ENCODE measurements around the gene SPATA31D4.

Gene SPATA31D4

GRCh38 chr9:81964218-81965171 lies 36.3 kb downstream of the SPATA31D4 start:
- H3K36me3 ChIP-seq (ENCODE audit: insufficient read depth, low read length): no peaks in the 10 kb centered on the region
- no peak overlapping the region for H3K27ac ChIP-seq (ENCODE audit: low read depth, low read length)
- 97% methylated on average over 6 of the region's 6 CpGs for WGBS
- H3K9me3 ChIP-seq (ENCODE audit: insufficient read depth, low read depth, low read length): no peaks in the 10 kb centered on the region
- H3K27me3 ChIP-seq (ENCODE audit: insufficient read depth, low read length): no peaks in the 10 kb centered on the region
- no peaks in the 10 kb centered on the region for H3K4me1 ChIP-seq (ENCODE audit: insufficient read depth, low read length)
- no peak overlapping the region for H3K4me3 ChIP-seq (ENCODE audit: low read length)
- H3K9ac ChIP-seq (ENCODE audit: low read depth, low read length): no peak overlapping the region

- Histone ChIP-seq H3K4me1 (ENCODE audit: insufficient read depth, low read length) (no peaks in the 10 kb centered on the region), H3K9me3 (ENCODE audit: insufficient read depth, low read depth, low read length) (0 out of 2 replicates have a peak, but pooled peaks cover 3% of the 10 kb centered on the region), H3K27me3 (ENCODE audit: insufficient read depth, low read length) (no peaks in the 10 kb centered on the region), H3K27ac (ENCODE audit: low read depth, low read length) (no peak overlapping the region), H3K4me3 (ENCODE audit: low read length) (no peak overlapping the region), H3K9ac (ENCODE audit: low read depth, low read length) (no peak overlapping the region), H3K36me3 (ENCODE audit: insufficient read depth, low read length) (no peaks in the 10 kb centered on the region)
- WGBS: 96% methylated on average over 3 of the region's 3 CpGs
These were observed 39.8 kb downstream of the SPATA31D4 start for GRCh38 chr9:81968026-81968425.

- Histone ChIP-seq H3K36me3 (ENCODE audit: insufficient read depth, low read length) (no peaks in the 10 kb centered on the region), H3K27me3 (ENCODE audit: insufficient read depth, low read length) (no peaks in the 10 kb centered on the region), H3K9me3 (ENCODE audit: insufficient read depth, low read depth, low read length) (0 out of 2 replicates have a peak, but pooled peaks cover 9% of the 10 kb centered on the region), H3K27ac (ENCODE audit: low read depth, low read length) (no peak overlapping the region), H3K9ac (ENCODE audit: low read depth, low read length) (no peak overlapping the region), H3K4me1 (ENCODE audit: insufficient read depth, low read length) (no peaks in the 10 kb centered on the region), H3K4me3 (ENCODE audit: low read length) (no peak overlapping the region)
These were observed 41.7 kb downstream of the SPATA31D4 start for GRCh38 chr9:81969971-81970370.

- no peak overlapping the region for H3K4me3 ChIP-seq (ENCODE audit: low read length)
- no peaks in the 10 kb centered on the region for H3K4me1 ChIP-seq (ENCODE audit: insufficient read depth, low read length)
- H3K27me3 ChIP-seq (ENCODE audit: insufficient read depth, low read length): no peaks in the 10 kb centered on the region
- H3K9ac ChIP-seq (ENCODE audit: low read depth, low read length): no peak overlapping the region
- 0 out of 2 replicates have a peak, but pooled peaks cover 9% of the 10 kb centered on the region for H3K9me3 ChIP-seq (ENCODE audit: insufficient read depth, low read depth, low read length)
- H3K27ac ChIP-seq (ENCODE audit: low read depth, low read length): no peak overlapping the region
- H3K36me3 ChIP-seq (ENCODE audit: insufficient read depth, low read length): no peaks in the 10 kb centered on the region
These were observed 43.5 kb downstream of the SPATA31D4 start for GRCh38 chr9:81971727-81972126.

- Histone ChIP-seq H3K9ac (ENCODE audit: low read depth, low read length) (no peak overlapping the region), H3K36me3 (ENCODE audit: insufficient read depth, low read length) (no peaks in the 10 kb centered on the region), H3K4me1 (ENCODE audit: insufficient read depth, low read length) (no peaks in the 10 kb centered on the region), H3K27me3 (ENCODE audit: insufficient read depth, low read length) (no peaks in the 10 kb centered on the region), H3K4me3 (ENCODE audit: low read length) (no peak overlapping the region), H3K27ac (ENCODE audit: low read depth, low read length) (no peak overlapping the region), H3K9me3 (ENCODE audit: insufficient read depth, low read depth, low read length) (0 out of 2 replicates have a peak, but pooled peaks cover 9% of the 10 kb centered on the region)
- WGBS: 79% methylated on average over 5 of the region's 5 CpGs
These were observed 46.5 kb downstream of the SPATA31D4 start for GRCh38 chr9:81974764-81975163.

- H3K27me3 ChIP-seq (ENCODE audit: insufficient read depth, low read length): no peaks in the 10 kb centered on the region
- H3K9ac ChIP-seq (ENCODE audit: low read depth, low read length): no peak overlapping the region
- H3K4me3 ChIP-seq (ENCODE audit: low read length): no peak overlapping the region
- no peak overlapping the region for H3K27ac ChIP-seq (ENCODE audit: low read depth, low read length)
- WGBS: 92% methylated on average over 11 of the region's 11 CpGs
- H3K9me3 ChIP-seq (ENCODE audit: insufficient read depth, low read depth, low read length): 0 out of 2 replicates have a peak, but pooled peaks cover 6% of the 10 kb centered on the region
- H3K4me1 ChIP-seq (ENCODE audit: insufficient read depth, low read length): no peaks in the 10 kb centered on the region
- H3K36me3 ChIP-seq (ENCODE audit: insufficient read depth, low read length): no peaks in the 10 kb centered on the region
These were observed 48.1 kb downstream of the SPATA31D4 start for GRCh38 chr9:81976351-81976750.

GRCh38 chr9:81979196-81979595 lies 51.0 kb downstream of the SPATA31D4 start:
- WGBS: 88% methylated on average over 2 of the region's 2 CpGs
- no peaks in the 10 kb centered on the region for H3K9me3 ChIP-seq (ENCODE audit: insufficient read depth, low read depth, low read length)
- H3K9ac ChIP-seq (ENCODE audit: low read depth, low read length): no peak overlapping the region
- H3K4me3 ChIP-seq (ENCODE audit: low read length): no peak overlapping the region
- no peaks in the 10 kb centered on the region for H3K4me1 ChIP-seq (ENCODE audit: insufficient read depth, low read length)
- no peaks in the 10 kb centered on the region for H3K36me3 ChIP-seq (ENCODE audit: insufficient read depth, low read length)
- no peaks in the 10 kb centered on the region for H3K27me3 ChIP-seq (ENCODE audit: insufficient read depth, low read length)
- no peak overlapping the region for H3K27ac ChIP-seq (ENCODE audit: low read depth, low read length)

GRCh38 chr9:81980568-81980967 lies 52.3 kb downstream of the SPATA31D4 start:
- H3K36me3 ChIP-seq (ENCODE audit: insufficient read depth, low read length): no peaks in the 10 kb centered on the region
- H3K4me3 ChIP-seq (ENCODE audit: low read length): no peak overlapping the region
- H3K4me1 ChIP-seq (ENCODE audit: insufficient read depth, low read length): no peaks in the 10 kb centered on the region
- no peak overlapping the region for H3K9ac ChIP-seq (ENCODE audit: low read depth, low read length)
- no peaks in the 10 kb centered on the region for H3K9me3 ChIP-seq (ENCODE audit: insufficient read depth, low read depth, low read length)
- no peaks in the 10 kb centered on the region for H3K27me3 ChIP-seq (ENCODE audit: insufficient read depth, low read length)
- H3K27ac ChIP-seq (ENCODE audit: low read depth, low read length): no peak overlapping the region

GRCh38 chr9:81981883-81982282 lies 53.7 kb downstream of the SPATA31D4 start:
- H3K9ac ChIP-seq (ENCODE audit: low read depth, low read length): no peak overlapping the region
- H3K4me3 ChIP-seq (ENCODE audit: low read length): no peak overlapping the region
- WGBS: 97% methylated on average over 4 of the region's 4 CpGs
- H3K27me3 ChIP-seq (ENCODE audit: insufficient read depth, low read length): no peaks in the 10 kb centered on the region
- H3K4me1 ChIP-seq (ENCODE audit: insufficient read depth, low read length): no peaks in the 10 kb centered on the region
- H3K27ac ChIP-seq (ENCODE audit: low read depth, low read length): no peak overlapping the region
- H3K9me3 ChIP-seq (ENCODE audit: insufficient read depth, low read depth, low read length): no peaks in the 10 kb centered on the region
- no peaks in the 10 kb centered on the region for H3K36me3 ChIP-seq (ENCODE audit: insufficient read depth, low read length)

Measured in HUES64 (cell line).